WTC11 (cell line): Measurements from ENCODE around the gene EPHA2. TPM values are rescaled to one million over a fixed set of nuclear protein-coding genes. Genes with fewer than 3 reads are reported as not detected.

Experiments
- ATAC-seq: fragments of 200-7000 bp; cut with Tn5 transposase; 2 replicates; pipeline ENCODE4 v1.10.0; 2021; ENCODE audit warnings: mild to moderate bottlenecking, moderate library complexity
- CTCF ChIA-PET: fragments of 300-600 bp; sonication (Branson Sonifier 250); formaldehyde crosslinking; loops from one replicate; lab custom pipeline; 2021; ENCODE audit warnings: antibody characterized with exemption; lab: Charles Lee
- POLR2A ChIA-PET: fragments of 350-600 bp; sonication (Branson Sonifier 250); formaldehyde crosslinking; loops from one replicate; lab custom pipeline; 2021; ENCODE audit warnings: antibody characterized with exemption; lab: Charles Lee
- DNase-seq: peaks from one replicate; pipeline ENCODE4 v3.0.0; 2021; ENCODE audit warnings: low spot score
- H3K27ac Mint-ChIP-seq: 2 replicates; pipeline ENCODE4 v1.8.0; 2021; ENCODE audit warnings: mixed read lengths
- H3K27me3 Mint-ChIP-seq: 2 replicates; pipeline ENCODE4 v1.8.0; 2021; ENCODE audit warnings: low read depth, mild to moderate bottlenecking, moderate library complexity, mixed read lengths
- H3K36me3 Mint-ChIP-seq: 2 replicates; pipeline ENCODE4 v1.8.0; 2021; ENCODE audit warnings: mixed read lengths
- H3K4me1 Mint-ChIP-seq: 2 replicates; pipeline ENCODE4 v1.8.0; 2022; ENCODE audit warnings: mixed read lengths
- H3K4me3 Mint-ChIP-seq: 2 replicates; pipeline ENCODE4 v1.8.0; 2021; ENCODE audit warnings: mild to moderate bottlenecking, moderate library complexity, mixed read lengths
- H3K9me3 Mint-ChIP-seq: 2 replicates; pipeline ENCODE4 v1.8.0; 2021; ENCODE audit warnings: mixed read lengths
- ETV6 ChIP-seq: sonication (generic); formaldehyde crosslinking; IDR thresholded peaks from 2 replicates; pipeline ENCODE4 v1.8.1; 2022; ENCODE audit warnings: mild to moderate bottlenecking, missing genetic modification reagents
- FOXJ3 ChIP-seq: sonication (generic); formaldehyde crosslinking; IDR thresholded peaks from 2 replicates; pipeline ENCODE4 v1.9.0; 2021; ENCODE audit warnings: missing genetic modification reagents, mild to moderate bottlenecking, borderline replicate concordance
- GTF2I ChIP-seq: fragments of 250-450 bp; sonication (Bioruptor Pico); conservative IDR thresholded peaks from 2 replicates; pipeline ENCODE4 v1.4.0; 2021; ENCODE audit warnings: mild to moderate bottlenecking
- KAT7 ChIP-seq: sonication (generic); formaldehyde crosslinking; IDR thresholded peaks from 2 replicates; pipeline ENCODE4 v1.8.1; 2023; ENCODE audit warnings: missing genetic modification reagents, mild to moderate bottlenecking, borderline replicate concordance
- NFYB ChIP-seq: sonication (generic); formaldehyde crosslinking; conservative IDR thresholded peaks from 2 replicates; pipeline ENCODE4 v1.8.0; 2022; ENCODE audit warnings: low read depth, missing genetic modification reagents
- SOX15 ChIP-seq: fragments of 250-450 bp; sonication (Bioruptor Pico); IDR thresholded peaks from 2 replicates; pipeline ENCODE4 v1.9.0; 2021; ENCODE audit warnings: mild to moderate bottlenecking
- ZNF317 ChIP-seq: sonication (generic); formaldehyde crosslinking; IDR thresholded peaks from 2 replicates; pipeline ENCODE4 v1.8.1; 2023; ENCODE audit warnings: low read depth, mild to moderate bottlenecking, moderate library complexity, missing genetic modification reagents, borderline replicate concordance
- total RNA-seq: library from RNA; stranded (reverse); gene quantifications from 3 replicates; pipeline ENCODE4 v1.2.3, GENCODE V29; 2021
- TF ChIP-seq, protein P1 (sequence below): sonication (generic); formaldehyde crosslinking; IDR thresholded peaks from 2 replicates; pipeline ENCODE4 v1.8.0; 2023; ENCODE audit warnings: missing genetic modification reagents, mild to moderate bottlenecking, borderline replicate concordance
- TF ChIP-seq, protein P2 (sequence below): fragments of 250-450 bp; sonication (Bioruptor Pico); IDR thresholded peaks from 2 replicates; pipeline ENCODE4 v1.9.0; 2021; ENCODE audit warnings: mild to moderate bottlenecking
- TF ChIP-seq, protein P3 (sequence below): fragments of 250-450 bp; sonication (Bioruptor Pico); IDR thresholded peaks from 2 replicates; pipeline ENCODE4 v1.9.0; 2021; ENCODE audit warnings: mild to moderate bottlenecking, borderline replicate concordance
- TF ChIP-seq, protein P4 (sequence below): sonication (generic); formaldehyde crosslinking; conservative IDR thresholded peaks from 2 replicates; pipeline ENCODE4 v1.8.1; 2022; ENCODE audit warnings: mild to moderate bottlenecking, missing genetic modification reagents
- TF ChIP-seq, protein P5 (sequence below): sonication (generic); formaldehyde crosslinking; IDR thresholded peaks from 2 replicates; pipeline ENCODE4 v1.8.1; 2022; ENCODE audit warnings: missing genetic modification reagents, borderline replicate concordance
- TF ChIP-seq, protein P6 (sequence below): fragments of 200-600 bp; IDR thresholded peaks from 2 replicates; pipeline ENCODE4 v1.8.0; 2022; ENCODE audit warnings: antibody characterized with exemption
- TF ChIP-seq, protein P7 (sequence below): sonication (generic); formaldehyde crosslinking; IDR thresholded peaks from 2 replicates; pipeline ENCODE4 v1.8.1; 2023; ENCODE audit warnings: mild to moderate bottlenecking, moderate library complexity, missing genetic modification reagents

Gene EPHA2
- total RNA-seq, 1 experiment from 2014 or later: 44.4 TPM

DNA sequence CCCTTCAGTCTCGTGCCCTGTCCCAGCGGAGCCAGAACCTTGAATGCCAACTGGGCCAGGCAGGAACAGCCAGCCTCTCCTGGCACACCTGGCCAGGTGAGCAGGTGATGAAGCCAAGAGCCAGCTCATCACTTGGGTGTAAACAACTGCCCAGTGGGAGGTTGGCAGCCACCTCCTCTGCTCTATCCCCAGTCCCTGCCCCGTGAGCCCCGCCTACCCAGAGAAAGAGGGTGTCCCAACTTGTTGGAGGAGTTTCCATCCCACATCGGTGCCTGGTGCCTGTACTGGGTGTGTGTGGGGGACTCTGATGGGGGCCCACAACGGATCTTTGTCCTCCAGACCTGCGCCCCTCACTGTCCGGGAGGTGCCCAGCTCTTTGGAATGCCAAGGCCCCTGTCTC, 64.6 kb downstream of the EPHA2 start:
- CTCF ChIA-PET: interaction anchor here (4.7 kb wide), 1 partner anchor 9 kb away, joined by 50 read pairs; no protein-coding TSS in a partner anchor
- no peaks in the 10 kb centered on the region for H3K36me3 Mint-ChIP-seq

More for the DNA sequence above, 64.6 kb downstream of the EPHA2 start:
- DNase-seq (no peak), ATAC-seq (no peak)
- no peaks in the 10 kb centered on the region for H3K27me3 Mint-ChIP-seq
- H3K4me1 Mint-ChIP-seq: peaks cover 13% of the 10 kb centered on the region; the same call in 1 of the 2 replicates
- POLR2A ChIA-PET: interaction anchor here (0.6 kb wide), 1 partner anchor 1116 kb away, joined by 6 read pairs; no protein-coding TSS in a partner anchor
- no peaks in the 10 kb centered on the region for H3K9me3 Mint-ChIP-seq
- H3K4me3 Mint-ChIP-seq: no peak overlapping the region
- TF ChIP-seq, protein P1, sequence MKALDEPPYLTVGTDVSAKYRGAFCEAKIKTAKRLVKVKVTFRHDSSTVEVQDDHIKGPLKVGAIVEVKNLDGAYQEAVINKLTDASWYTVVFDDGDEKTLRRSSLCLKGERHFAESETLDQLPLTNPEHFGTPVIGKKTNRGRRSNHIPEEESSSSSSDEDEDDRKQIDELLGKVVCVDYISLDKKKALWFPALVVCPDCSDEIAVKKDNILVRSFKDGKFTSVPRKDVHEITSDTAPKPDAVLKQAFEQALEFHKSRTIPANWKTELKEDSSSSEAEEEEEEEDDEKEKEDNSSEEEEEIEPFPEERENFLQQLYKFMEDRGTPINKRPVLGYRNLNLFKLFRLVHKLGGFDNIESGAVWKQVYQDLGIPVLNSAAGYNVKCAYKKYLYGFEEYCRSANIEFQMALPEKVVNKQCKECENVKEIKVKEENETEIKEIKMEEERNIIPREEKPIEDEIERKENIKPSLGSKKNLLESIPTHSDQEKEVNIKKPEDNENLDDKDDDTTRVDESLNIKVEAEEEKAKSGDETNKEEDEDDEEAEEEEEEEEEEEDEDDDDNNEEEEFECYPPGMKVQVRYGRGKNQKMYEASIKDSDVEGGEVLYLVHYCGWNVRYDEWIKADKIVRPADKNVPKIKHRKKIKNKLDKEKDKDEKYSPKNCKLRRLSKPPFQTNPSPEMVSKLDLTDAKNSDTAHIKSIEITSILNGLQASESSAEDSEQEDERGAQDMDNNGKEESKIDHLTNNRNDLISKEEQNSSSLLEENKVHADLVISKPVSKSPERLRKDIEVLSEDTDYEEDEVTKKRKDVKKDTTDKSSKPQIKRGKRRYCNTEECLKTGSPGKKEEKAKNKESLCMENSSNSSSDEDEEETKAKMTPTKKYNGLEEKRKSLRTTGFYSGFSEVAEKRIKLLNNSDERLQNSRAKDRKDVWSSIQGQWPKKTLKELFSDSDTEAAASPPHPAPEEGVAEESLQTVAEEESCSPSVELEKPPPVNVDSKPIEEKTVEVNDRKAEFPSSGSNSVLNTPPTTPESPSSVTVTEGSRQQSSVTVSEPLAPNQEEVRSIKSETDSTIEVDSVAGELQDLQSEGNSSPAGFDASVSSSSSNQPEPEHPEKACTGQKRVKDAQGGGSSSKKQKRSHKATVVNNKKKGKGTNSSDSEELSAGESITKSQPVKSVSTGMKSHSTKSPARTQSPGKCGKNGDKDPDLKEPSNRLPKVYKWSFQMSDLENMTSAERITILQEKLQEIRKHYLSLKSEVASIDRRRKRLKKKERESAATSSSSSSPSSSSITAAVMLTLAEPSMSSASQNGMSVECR (CRISPR knock-in tag): no peak
- TF ChIP-seq, protein P2, sequence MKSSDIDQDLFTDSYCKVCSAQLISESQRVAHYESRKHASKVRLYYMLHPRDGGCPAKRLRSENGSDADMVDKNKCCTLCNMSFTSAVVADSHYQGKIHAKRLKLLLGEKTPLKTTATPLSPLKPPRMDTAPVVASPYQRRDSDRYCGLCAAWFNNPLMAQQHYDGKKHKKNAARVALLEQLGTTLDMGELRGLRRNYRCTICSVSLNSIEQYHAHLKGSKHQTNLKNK (CRISPR knock-in tag): no peak
- TF ChIP-seq, protein P3, sequence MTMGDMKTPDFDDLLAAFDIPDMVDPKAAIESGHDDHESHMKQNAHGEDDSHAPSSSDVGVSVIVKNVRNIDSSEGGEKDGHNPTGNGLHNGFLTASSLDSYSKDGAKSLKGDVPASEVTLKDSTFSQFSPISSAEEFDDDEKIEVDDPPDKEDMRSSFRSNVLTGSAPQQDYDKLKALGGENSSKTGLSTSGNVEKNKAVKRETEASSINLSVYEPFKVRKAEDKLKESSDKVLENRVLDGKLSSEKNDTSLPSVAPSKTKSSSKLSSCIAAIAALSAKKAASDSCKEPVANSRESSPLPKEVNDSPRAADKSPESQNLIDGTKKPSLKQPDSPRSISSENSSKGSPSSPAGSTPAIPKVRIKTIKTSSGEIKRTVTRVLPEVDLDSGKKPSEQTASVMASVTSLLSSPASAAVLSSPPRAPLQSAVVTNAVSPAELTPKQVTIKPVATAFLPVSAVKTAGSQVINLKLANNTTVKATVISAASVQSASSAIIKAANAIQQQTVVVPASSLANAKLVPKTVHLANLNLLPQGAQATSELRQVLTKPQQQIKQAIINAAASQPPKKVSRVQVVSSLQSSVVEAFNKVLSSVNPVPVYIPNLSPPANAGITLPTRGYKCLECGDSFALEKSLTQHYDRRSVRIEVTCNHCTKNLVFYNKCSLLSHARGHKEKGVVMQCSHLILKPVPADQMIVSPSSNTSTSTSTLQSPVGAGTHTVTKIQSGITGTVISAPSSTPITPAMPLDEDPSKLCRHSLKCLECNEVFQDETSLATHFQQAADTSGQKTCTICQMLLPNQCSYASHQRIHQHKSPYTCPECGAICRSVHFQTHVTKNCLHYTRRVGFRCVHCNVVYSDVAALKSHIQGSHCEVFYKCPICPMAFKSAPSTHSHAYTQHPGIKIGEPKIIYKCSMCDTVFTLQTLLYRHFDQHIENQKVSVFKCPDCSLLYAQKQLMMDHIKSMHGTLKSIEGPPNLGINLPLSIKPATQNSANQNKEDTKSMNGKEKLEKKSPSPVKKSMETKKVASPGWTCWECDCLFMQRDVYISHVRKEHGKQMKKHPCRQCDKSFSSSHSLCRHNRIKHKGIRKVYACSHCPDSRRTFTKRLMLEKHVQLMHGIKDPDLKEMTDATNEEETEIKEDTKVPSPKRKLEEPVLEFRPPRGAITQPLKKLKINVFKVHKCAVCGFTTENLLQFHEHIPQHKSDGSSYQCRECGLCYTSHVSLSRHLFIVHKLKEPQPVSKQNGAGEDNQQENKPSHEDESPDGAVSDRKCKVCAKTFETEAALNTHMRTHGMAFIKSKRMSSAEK (CRISPR knock-in tag): no peak
- TF ChIP-seq SOX15 (CRISPR knock-in tag) (no peak), GTF2I (CRISPR knock-in tag) (no peak), ETV6 (CRISPR knock-in tag) (no peak), ZNF317 (CRISPR knock-in tag) (no peak), FOXJ3 (CRISPR knock-in tag) (no peak), NFYB (CRISPR knock-in tag) (no peak), KAT7 (CRISPR knock-in tag) (no peak)
- TF ChIP-seq, protein P4, sequence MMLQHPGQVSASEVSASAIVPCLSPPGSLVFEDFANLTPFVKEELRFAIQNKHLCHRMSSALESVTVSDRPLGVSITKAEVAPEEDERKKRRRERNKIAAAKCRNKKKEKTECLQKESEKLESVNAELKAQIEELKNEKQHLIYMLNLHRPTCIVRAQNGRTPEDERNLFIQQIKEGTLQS (CRISPR knock-in tag): no peak
- TF ChIP-seq, protein P5, sequence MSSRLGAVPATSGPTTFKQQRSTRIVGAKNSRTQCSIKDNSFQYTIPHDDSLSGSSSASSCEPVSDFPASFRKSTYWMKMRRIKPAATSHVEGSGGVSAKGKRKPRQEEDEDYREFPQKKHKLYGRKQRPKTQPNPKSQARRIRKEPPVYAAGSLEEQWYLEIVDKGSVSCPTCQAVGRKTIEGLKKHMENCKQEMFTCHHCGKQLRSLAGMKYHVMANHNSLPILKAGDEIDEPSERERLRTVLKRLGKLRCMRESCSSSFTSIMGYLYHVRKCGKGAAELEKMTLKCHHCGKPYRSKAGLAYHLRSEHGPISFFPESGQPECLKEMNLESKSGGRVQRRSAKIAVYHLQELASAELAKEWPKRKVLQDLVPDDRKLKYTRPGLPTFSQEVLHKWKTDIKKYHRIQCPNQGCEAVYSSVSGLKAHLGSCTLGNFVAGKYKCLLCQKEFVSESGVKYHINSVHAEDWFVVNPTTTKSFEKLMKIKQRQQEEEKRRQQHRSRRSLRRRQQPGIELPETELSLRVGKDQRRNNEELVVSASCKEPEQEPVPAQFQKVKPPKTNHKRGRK: no peak
- TF ChIP-seq, protein P6, sequence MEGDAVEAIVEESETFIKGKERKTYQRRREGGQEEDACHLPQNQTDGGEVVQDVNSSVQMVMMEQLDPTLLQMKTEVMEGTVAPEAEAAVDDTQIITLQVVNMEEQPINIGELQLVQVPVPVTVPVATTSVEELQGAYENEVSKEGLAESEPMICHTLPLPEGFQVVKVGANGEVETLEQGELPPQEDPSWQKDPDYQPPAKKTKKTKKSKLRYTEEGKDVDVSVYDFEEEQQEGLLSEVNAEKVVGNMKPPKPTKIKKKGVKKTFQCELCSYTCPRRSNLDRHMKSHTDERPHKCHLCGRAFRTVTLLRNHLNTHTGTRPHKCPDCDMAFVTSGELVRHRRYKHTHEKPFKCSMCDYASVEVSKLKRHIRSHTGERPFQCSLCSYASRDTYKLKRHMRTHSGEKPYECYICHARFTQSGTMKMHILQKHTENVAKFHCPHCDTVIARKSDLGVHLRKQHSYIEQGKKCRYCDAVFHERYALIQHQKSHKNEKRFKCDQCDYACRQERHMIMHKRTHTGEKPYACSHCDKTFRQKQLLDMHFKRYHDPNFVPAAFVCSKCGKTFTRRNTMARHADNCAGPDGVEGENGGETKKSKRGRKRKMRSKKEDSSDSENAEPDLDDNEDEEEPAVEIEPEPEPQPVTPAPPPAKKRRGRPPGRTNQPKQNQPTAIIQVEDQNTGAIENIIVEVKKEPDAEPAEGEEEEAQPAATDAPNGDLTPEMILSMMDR: no peak
- TF ChIP-seq, protein P7, sequence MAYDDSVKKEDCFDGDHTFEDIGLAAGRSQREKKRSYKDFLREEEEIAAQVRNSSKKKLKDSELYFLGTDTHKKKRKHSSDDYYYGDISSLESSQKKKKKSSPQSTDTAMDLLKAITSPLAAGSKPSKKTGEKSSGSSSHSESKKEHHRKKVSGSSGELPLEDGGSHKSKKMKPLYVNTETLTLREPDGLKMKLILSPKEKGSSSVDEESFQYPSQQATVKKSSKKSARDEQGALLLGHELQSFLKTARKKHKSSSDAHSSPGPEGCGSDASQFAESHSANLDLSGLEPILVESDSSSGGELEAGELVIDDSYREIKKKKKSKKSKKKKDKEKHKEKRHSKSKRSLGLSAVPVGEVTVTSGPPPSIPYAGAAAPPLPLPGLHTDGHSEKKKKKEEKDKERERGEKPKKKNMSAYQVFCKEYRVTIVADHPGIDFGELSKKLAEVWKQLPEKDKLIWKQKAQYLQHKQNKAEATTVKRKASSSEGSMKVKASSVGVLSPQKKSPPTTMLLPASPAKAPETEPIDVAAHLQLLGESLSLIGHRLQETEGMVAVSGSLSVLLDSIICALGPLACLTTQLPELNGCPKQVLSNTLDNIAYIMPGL: no peak
- H3K27ac Mint-ChIP-seq: no peak overlapping the region
